Measurements from ENCODE around the gene POU2F1. TPM values are rescaled to one million over a fixed set of nuclear protein-coding genes. Genes with fewer than 3 reads are reported as not detected.
A peak's percentile ranks its signal among the peaks of the same experiment; 100 is the strongest.

Gene POU2F1
- total RNA-seq, 2 donors from 2014 or later, result 48.6 to 49.4 TPM

DNA sequence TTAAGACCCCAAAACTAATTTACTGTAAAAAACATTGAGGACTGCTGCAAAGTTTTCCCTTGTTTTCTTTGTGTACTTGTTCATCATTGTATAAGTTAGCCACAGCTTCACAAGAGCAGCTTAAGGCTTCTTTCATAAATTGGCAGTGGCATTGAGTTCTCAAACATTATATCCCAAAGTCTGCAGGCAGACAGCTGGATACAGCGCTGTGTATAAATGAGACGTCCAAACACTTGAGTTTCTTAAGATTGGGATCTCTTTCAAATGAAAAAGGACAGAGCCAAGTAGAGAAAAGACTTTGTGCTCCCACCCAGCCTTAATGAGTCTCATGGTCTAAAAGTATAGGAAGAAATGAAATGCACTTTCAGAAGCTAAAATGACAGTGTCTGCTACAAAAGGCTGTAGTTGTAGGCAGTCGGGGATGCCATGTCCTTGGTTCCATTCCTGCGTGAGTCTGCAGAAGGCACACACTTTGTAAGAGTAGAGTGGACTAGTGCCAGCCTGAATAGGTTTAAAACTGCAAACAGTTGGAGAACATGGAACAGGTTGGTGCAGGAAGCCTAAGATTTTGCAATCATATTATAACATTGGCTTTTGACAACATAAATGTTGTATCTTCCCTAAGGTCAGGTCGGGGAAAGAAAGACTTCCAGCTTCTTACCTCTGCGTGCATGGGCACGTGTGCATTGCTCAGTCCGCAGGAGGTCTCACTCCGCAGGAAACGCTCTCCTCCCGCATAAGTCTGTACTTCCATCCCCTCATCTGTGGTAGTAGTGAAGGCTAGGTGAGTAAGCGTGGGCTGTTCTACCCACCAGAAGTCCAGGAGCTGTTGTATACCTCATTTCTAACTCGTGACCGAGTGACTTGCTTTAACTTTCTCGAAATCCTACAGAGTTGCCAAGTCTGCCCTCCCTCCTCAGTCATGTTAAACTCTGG is 203.3 kb downstream of the POU2F1 start:
- H3K27ac Mint-ChIP-seq, result peak overlapping the region; percentile 18
- Histone ChIP-seq H3K4me3 (ENCODE audit: low read length) (no peak overlapping the region), H3K4me1 (ENCODE audit: control insufficient read depth, insufficient read depth, low read length) (no peaks in the 10 kb centered on the region), H3K27me3 (ENCODE audit: control insufficient read depth, insufficient read depth, low read length, poor library complexity, severe bottlenecking) (no peaks in the 10 kb centered on the region), H3K36me3 (ENCODE audit: control insufficient read depth, insufficient read depth, low read length) (no peaks in the 10 kb centered on the region), H3K9ac (ENCODE audit: extremely low read depth, low read length, poor library complexity, severe bottlenecking) (no peak overlapping the region), H3K9me3 (ENCODE audit: control insufficient read depth, low read length) (no peaks in the 10 kb centered on the region), H3K27ac (ENCODE audit: low read depth, low read length) (no peak overlapping the region)
- H3K9me3 Mint-ChIP-seq, result no peaks in the 10 kb centered on the region
- TF ChIP-seq, protein P1, sequence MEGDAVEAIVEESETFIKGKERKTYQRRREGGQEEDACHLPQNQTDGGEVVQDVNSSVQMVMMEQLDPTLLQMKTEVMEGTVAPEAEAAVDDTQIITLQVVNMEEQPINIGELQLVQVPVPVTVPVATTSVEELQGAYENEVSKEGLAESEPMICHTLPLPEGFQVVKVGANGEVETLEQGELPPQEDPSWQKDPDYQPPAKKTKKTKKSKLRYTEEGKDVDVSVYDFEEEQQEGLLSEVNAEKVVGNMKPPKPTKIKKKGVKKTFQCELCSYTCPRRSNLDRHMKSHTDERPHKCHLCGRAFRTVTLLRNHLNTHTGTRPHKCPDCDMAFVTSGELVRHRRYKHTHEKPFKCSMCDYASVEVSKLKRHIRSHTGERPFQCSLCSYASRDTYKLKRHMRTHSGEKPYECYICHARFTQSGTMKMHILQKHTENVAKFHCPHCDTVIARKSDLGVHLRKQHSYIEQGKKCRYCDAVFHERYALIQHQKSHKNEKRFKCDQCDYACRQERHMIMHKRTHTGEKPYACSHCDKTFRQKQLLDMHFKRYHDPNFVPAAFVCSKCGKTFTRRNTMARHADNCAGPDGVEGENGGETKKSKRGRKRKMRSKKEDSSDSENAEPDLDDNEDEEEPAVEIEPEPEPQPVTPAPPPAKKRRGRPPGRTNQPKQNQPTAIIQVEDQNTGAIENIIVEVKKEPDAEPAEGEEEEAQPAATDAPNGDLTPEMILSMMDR (conservative IDR thresholded peaks at IDR 0.05), result no peak
- peaks cover 32% of the 10 kb centered on the region for H3K4me1 Mint-ChIP-seq
- peaks cover 5% of the 10 kb centered on the region for H3K36me3 Mint-ChIP-seq (ENCODE audit: low read depth)
- 88 to 91% methylated on average over 11 to 15 of the region's 15 CpGs for WGBS, 2 experiments (ENCODE audit: insufficient coverage in 1 of 2, insufficient read length in 1 of 2)
- no peaks in the 10 kb centered on the region for H3K27me3 Mint-ChIP-seq (ENCODE audit: insufficient read depth)
- H3K4me3 Mint-ChIP-seq, result no peak overlapping the region
- peak; percentile 41 for DNase-seq

DNA sequence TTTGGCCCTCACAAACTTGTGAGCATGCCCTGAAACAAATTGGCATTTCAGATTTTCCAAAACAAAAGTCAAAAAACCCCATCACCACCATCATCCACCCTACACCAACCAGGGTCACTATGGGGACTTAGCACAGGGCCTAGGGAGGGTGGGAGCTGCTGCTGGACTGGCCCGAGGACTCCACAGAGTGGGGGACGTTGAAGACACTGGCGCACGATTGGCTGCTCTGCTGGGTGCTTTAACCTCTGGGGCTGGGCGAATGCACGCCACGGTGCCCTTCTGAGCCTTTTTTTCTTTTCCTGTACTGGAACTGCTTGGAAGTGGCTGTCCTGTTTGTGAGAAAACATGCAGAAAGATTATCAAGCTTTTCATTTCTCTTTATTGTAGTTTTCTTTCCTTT is 204.8 kb downstream of the POU2F1 start:
- no peak for DNase-seq
- Histone ChIP-seq H3K9ac (ENCODE audit: extremely low read depth, low read length, poor library complexity, severe bottlenecking) (no peak overlapping the region), H3K27me3 (ENCODE audit: control insufficient read depth, insufficient read depth, low read length, poor library complexity, severe bottlenecking) (no peaks in the 10 kb centered on the region), H3K36me3 (ENCODE audit: control insufficient read depth, insufficient read depth, low read length) (no peaks in the 10 kb centered on the region), H3K4me1 (ENCODE audit: control insufficient read depth, insufficient read depth, low read length) (no peaks in the 10 kb centered on the region), H3K9me3 (ENCODE audit: control insufficient read depth, low read length) (no peaks in the 10 kb centered on the region), H3K4me3 (ENCODE audit: low read length) (no peak overlapping the region), H3K27ac (ENCODE audit: low read depth, low read length) (no peak overlapping the region)
- no peaks in the 10 kb centered on the region for H3K36me3 Mint-ChIP-seq (ENCODE audit: low read depth)
- H3K27ac Mint-ChIP-seq, result no peak overlapping the region
- H3K27me3 Mint-ChIP-seq (ENCODE audit: insufficient read depth), result no peaks in the 10 kb centered on the region
- H3K9me3 Mint-ChIP-seq, result no peaks in the 10 kb centered on the region
- no peak overlapping the region for H3K4me3 Mint-ChIP-seq
- H3K4me1 Mint-ChIP-seq, result peaks cover 29% of the 10 kb centered on the region
- WGBS, 2 experiments (ENCODE audit: insufficient coverage in 1 of 2, insufficient read length in 1 of 2), result 60 to 74% methylated on average over 1 to 7 of the region's 7 CpGs
- TF ChIP-seq, protein P1 (conservative IDR thresholded peaks at IDR 0.05), result no peak

DNA sequence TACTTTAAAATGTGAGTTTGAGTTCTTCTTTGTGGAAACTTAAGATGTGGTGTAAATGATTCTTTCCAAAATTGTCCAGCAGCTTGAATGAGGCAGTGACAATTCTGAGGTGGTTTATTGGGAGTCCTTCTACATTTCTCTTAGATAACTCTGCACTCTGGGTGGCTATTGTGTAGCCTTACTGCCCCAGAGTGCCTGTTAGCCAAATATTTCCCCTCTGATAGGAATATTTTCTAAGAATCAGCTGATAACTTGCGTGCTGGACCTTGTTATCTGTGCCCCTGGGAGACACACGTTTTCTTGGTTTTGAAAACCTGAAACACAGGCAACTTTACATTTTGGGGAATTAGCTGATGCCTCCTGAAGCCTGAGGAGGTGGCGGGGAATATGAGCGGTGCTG is 206.0 kb downstream of the POU2F1 start:
- Mint-ChIP-seq H3K4me1 (peaks cover 30% of the 10 kb centered on the region), H3K36me3 (ENCODE audit: low read depth) (no peaks in the 10 kb centered on the region), H3K9me3 (no peaks in the 10 kb centered on the region), H3K4me3 (no peak overlapping the region), H3K27me3 (ENCODE audit: insufficient read depth) (no peaks in the 10 kb centered on the region), H3K27ac (peak overlapping the region; percentile 33)
- Histone ChIP-seq H3K4me1 (ENCODE audit: control insufficient read depth, insufficient read depth, low read length) (no peaks in the 10 kb centered on the region), H3K4me3 (ENCODE audit: low read length) (no peak overlapping the region), H3K9ac (ENCODE audit: extremely low read depth, low read length, poor library complexity, severe bottlenecking) (no peak overlapping the region), H3K9me3 (ENCODE audit: control insufficient read depth, low read length) (no peaks in the 10 kb centered on the region), H3K27ac (ENCODE audit: low read depth, low read length) (no peak overlapping the region), H3K36me3 (ENCODE audit: control insufficient read depth, insufficient read depth, low read length) (no peaks in the 10 kb centered on the region), H3K27me3 (ENCODE audit: control insufficient read depth, insufficient read depth, low read length, poor library complexity, severe bottlenecking) (no peaks in the 10 kb centered on the region)
- DNase-seq, result no peak
- WGBS, 2 experiments (ENCODE audit: insufficient coverage in 1 of 2, insufficient read length in 1 of 2), result 85 to 87% methylated on average over 3 to 4 of the region's 4 CpGs
- TF ChIP-seq, protein P1 (conservative IDR thresholded peaks at IDR 0.05), result no peak

Data from endodermal cell (in vitro differentiated cells).